Kidney (tissue), 14 donors: Measurements from ENCODE around the gene ITGA2B. TPM values are rescaled to one million over a fixed set of nuclear protein-coding genes. Genes with fewer than 3 reads are reported as not detected.

Source experiments
- DNase-seq, 5 donors: peaks; one replicate each; pipeline ENCODE4 v3.0.0-alpha.2; 2013 to 2020
- FAIRE-seq: peaks from 2 replicates; lab custom pipeline; 2012; peaks lifted over from hg19 to GRCh38; lab: Jason Lieb, UNC
- H3K27ac ChIP-seq, 2 donors: one replicate each; pipeline ENCODE4 v1.7.0; 2013; ENCODE audit warnings: low read depth in 2 of 2, low read length in 2 of 2, inconsistent platforms in 1 of 2
- H3K27me3 ChIP-seq: one replicate; pipeline ENCODE4 v1.7.1; 2013; ENCODE audit warnings: low read length, inconsistent platforms; ENCODE audit not compliant: control insufficient read depth, insufficient read depth
- H3K36me3 ChIP-seq, 3 donors: one replicate each; pipeline versions ENCODE4 v1.7.0 to v1.7.1; 2013; ENCODE audit warnings: low read length in 3 of 3, control low read depth in 1 of 3, inconsistent platforms in 1 of 3; ENCODE audit not compliant: insufficient read depth in 3 of 3, control insufficient read depth in 2 of 3
- H3K4me1 ChIP-seq, 3 donors: one replicate each; pipeline versions ENCODE4 v1.7.0 to v1.7.1; 2013; ENCODE audit warnings: low read length in 3 of 3, inconsistent platforms in 1 of 3, low read depth in 1 of 3; ENCODE audit not compliant: control insufficient read depth in 2 of 3, insufficient read depth in 2 of 3
- H3K4me3 ChIP-seq, 3 donors: one replicate each; pipeline versions ENCODE4 v1.7.0 to v1.8.1; 2013; ENCODE audit warnings: low read length in 3 of 3, control low read depth in 1 of 3, inconsistent platforms in 1 of 3
- H3K9ac ChIP-seq, 3 donors: one replicate each; pipeline versions ENCODE4 v1.7.0 to v1.7.1; 2013; ENCODE audit warnings: low read length in 3 of 3, control low read depth in 1 of 3, inconsistent platforms in 1 of 3
- H3K9me3 ChIP-seq, 3 donors: one replicate each; pipeline versions ENCODE4 v1.7.0 to v1.7.1; 2013; ENCODE audit warnings: low read length in 3 of 3, control low read depth in 1 of 3, inconsistent platforms in 1 of 3; ENCODE audit not compliant: control insufficient read depth in 2 of 3, insufficient read depth in 1 of 3
- CTCF ChIP-seq: IDR thresholded peaks from 3 replicates; pipeline ENCODE4 v1.5.1; 2012; ENCODE audit warnings: mild to moderate bottlenecking, moderate library complexity, borderline replicate concordance; ENCODE audit not compliant: insufficient read depth; ENCODE audit errors: extremely low read depth
- intact Hi-C: fragments of 100-400 bp; cut with DNase I; formaldehyde crosslinking; loops from one replicate; pipeline ENCODE4 v1.11.1; 2022
- polyA plus RNA-seq: library from polyadenylated mRNA; stranded (reverse); fragments of 350-450 nt; fragmentation: Illumina TruSeq; extraction: RNeasy Lipid Tissue Mini Kit (QIAGEN cat#74804); gene quantifications from one replicate; pipeline ENCODE4 v1.2.3, GENCODE V29; 2014; ENCODE audit warnings: low read depth, low replicate concordance; ENCODE audit not compliant: insufficient read depth
- total RNA-seq: library from RNA; stranded (reverse); fragmentation: NEBNext Ultra II Directional; extraction: Animal tissue kit (Norgen Biotek cat#: 25700); gene quantifications from one replicate; pipeline ENCODE4 v1.2.1, GENCODE V29; 2021
- donor health status: control.
- donor health status: control.
- donor health status: control.
- donor health status: control.
- donor health status: control.
- donor health status: DM: yes; HTN: yes; CAD: no.
- donor health status: Normal renal cell carcinoma (clear cell type).

Gene ITGA2B
- total and polyA plus RNA-seq, 2 donors from 2014 or later: 0.67 to 1.7 TPM

GRCh38 chr17:44436336-44436735 is 46.9 kb upstream of the ITGA2B start:
- no peak overlapping the region for H3K4me3 ChIP-seq
- no peak for DNase-seq
- intact Hi-C loops: no loop called here
- FAIRE-seq: no peak
- no peaks in the 10 kb centered on the region for H3K27me3 ChIP-seq
- H3K4me1 ChIP-seq: peaks cover 0 to 5% (median 0%) of the 10 kb centered on the region in 3 donors
- H3K9ac ChIP-seq: no peak overlapping the region
- H3K27ac ChIP-seq: no peak overlapping the region
- no peaks in the 10 kb centered on the region for H3K9me3 ChIP-seq
- peaks cover 3 to 20% (median 17%) of the 10 kb centered on the region in 3 donors for H3K36me3 ChIP-seq
- TF ChIP-seq CTCF: no peak

DNA sequence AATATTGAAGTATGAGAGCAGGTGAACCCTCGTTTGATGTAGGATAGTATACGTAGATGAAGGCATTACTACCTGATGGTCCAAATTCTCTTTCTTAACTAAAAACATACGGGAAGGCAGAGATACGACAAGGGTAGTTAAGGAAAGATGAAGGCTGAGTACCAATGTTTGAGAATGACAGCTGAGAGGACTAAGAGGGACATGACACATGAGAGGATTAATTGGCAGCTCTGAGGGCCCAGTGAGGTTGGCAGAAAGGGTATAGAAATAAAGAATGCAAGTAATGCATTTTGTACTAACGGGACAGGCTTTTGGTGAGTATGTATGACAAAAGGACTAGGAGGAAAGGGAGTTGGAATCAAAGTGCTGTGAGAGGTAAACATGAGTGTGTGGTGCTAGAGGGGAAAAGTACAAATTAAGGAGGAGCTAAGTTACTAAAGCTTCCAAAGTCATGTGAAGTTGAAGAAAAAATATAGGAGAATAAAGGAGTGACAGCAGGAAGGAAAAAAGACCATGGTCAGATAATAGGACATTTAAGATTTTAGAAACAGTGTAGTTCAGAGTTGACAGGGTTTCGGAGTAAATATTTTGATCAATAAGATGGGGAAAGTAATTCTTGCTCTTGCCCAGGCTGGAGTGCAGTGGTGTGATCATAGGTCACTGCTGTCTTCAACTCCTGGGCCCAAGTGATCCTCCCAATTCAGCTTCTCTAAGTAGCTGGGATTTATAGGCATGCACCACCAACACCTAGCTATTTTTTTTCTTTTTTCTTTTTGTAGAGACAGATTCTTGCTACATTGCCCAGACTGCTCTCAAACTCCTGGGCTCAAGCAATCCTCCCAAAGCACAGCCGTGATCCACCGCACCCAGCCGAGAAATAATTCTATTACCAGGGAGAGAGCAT is 43.1 kb upstream of the ITGA2B start:
- Histone ChIP-seq H3K4me3 (no peak overlapping the region), H3K27ac (no peak overlapping the region), H3K4me1 (no peaks in the 10 kb centered on the region), H3K9me3 (no peaks in the 10 kb centered on the region), H3K36me3 (peaks cover 3 to 20% (median 19%) of the 10 kb centered on the region in 3 donors), H3K9ac (no peak overlapping the region), H3K27me3 (no peaks in the 10 kb centered on the region)
- intact Hi-C loops: no loop called here
- FAIRE-seq (no peak), DNase-seq (no peak)
- no peak for TF ChIP-seq CTCF

DNA sequence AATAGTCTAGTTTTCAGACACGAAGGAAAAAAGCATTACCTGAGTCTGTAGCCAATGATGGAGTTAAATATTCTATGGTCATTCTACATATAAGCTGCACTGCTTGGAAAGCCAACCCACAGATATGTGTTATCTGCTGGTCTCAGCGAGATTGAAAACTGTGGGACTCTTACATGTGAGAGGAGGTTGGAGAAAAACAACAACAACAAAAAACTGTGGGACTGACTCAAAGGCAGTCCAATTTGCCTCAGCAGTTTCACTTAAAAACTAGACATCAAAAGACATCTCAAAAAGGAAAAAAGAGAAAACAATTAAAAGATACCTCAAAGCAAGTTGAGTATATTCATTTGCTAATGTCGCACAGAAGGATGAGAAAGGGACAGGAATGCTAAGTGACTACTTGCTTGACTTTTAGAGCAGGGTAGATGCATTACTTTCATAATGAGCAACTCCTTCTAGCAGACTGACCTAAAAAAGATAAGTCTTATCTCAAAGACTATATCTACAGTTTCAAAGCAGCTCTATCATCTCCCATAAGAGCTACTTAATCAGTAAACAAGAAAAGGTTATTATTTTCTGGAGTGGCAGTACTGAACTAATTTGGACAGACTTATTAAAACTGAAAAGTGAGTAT is 35.5 kb upstream of the ITGA2B start:
- peaks cover 3 to 17% (median 3%) of the 10 kb centered on the region in 3 donors for H3K36me3 ChIP-seq
- intact Hi-C loops: no loop called here
- no peaks in the 10 kb centered on the region for H3K9me3 ChIP-seq

More for the DNA sequence above, 35.5 kb upstream of the ITGA2B start:
- Histone ChIP-seq H3K27me3 (no peaks in the 10 kb centered on the region), H3K4me1 (no peaks in the 10 kb centered on the region), H3K27ac (no peak overlapping the region), H3K9ac (no peak overlapping the region), H3K4me3 (no peak overlapping the region)
- no peak for DNase-seq
- no peak for FAIRE-seq
- no peak for TF ChIP-seq CTCF
